ENCODE data around the gene NR4A1.

The NR4A1 gene

DNA sequence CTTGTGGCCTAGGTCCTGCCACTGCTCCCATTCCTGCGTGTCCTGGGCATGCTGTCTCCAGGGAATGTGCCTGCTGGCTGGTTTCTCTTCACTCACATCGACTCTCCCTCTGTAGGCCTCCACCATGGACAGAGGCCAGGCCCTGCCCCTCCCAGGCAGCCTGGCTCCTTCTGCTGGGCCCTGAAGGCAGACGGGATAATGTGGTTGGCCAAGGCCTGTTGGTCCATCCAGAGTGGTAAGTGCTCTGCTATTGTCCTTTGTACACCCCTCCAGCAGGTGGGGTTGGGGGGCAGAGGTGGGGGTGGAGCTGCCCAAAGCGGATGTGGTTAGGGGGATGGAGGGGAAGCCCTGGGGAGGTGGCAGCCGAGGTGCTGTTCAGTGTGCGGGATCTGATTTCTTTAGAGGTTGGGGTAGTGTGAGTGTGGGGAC lies 9.5 kb upstream of the NR4A1 start:
- peak; percentile 61 for DNase-seq (ENCODE audit: low spot score)

GRCh38 chr12:52042706-52043385 lies 8.4 kb upstream of the NR4A1 start:
- DNase-seq (ENCODE audit: low spot score), result no peak

- DNase-seq (ENCODE audit: low spot score), result peak; percentile 59
Measured at GRCh38 chr12:52043386-52044212, 7.6 kb upstream of the NR4A1 start.

- DNase-seq (ENCODE audit: low spot score), result peak; percentile 88
Measured at GRCh38 chr12:52044292-52044983, 6.8 kb upstream of the NR4A1 start.

GRCh38 chr12:52045794-52046199 lies 5.4 kb upstream of the NR4A1 start:
- no peak for DNase-seq (ENCODE audit: low spot score)

DNA sequence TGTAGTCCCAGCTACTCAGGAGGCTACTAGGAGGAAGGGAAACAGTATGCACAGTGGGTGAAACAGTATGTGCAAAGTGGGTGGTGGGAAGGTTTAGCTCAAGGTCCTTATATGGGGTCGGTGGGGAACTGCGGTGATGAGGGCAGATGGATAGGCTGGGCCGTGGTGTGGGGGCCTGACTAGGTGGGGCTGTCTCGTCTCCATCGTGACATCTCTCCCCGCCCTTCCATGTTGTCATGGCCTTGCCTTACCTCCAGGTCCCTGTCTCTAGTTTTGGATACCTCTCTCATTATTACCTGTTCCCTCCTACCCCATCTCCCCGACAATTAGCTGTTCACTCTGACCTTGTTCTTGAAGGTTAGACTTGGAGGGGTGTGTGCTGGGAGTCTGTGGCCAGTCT lies 4.4 kb upstream of the NR4A1 start:
- DNase-seq (ENCODE audit: low spot score), result no peak

GRCh38 chr12:52049286-52049685 lies 2.0 kb upstream of the NR4A1 start:
- no peak for DNase-seq (ENCODE audit: low spot score)

DNA sequence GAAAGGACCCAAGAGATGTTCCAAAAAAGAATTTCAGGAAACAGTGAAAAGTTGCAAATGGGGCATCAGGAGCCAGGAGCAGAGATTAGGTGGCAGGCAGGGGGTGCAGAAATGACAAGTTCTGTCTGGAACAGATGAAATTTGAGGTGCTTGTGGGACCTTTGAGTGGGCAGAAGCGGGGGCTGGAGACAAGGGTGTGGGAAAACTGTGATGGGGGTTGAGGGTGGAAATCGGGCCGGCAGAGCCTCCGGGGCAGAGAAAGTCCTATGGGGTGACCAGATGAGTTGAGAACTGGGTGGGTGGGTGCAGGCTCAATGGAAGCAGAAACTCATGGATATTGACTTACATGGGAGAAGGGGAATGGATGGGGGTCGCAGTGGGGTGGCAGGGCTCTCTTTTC lies 1.6 kb upstream of the NR4A1 start:
- DNase-seq (ENCODE audit: low spot score), result no peak

DNA sequence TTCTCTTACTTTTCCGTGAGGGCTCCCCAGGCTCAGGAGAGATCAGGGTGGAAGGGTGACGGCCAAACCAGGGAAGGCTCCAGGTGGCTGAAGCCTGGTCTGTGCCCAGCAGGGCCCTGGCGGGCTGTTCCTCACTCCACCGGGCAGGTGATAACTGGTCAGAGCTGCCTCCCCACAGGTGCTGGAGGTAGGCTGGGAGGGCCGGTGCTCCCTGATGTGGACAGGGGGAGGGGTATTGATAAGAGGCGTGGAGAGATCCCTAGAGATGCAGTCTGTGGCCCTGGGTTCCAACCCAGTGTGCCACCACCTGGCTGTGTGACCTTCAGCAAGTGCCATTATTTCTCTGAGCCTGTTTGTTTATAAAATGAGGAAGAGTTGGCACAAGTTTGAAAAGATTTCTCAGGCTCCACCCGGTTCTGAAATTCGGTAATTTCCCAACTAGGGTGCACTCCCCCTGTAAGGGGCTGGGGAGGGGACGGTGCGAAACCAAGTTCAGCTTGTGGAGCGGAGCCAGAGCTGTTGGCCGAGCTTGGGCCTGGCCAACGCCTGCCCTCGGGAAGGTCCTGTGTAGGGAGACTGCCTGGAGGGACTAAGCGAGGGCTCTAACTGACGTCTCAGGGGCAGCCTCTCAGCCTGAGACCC lies 1.0 kb upstream of the NR4A1 start:
- DNase-seq (ENCODE audit: low spot score), result peak; percentile 41

GRCh38 chr12:52052468-52053186 lies 1.4 kb downstream of the NR4A1 start:
- DNase-seq (ENCODE audit: low spot score), result peak; percentile 10

- peak; percentile 12 for DNase-seq (ENCODE audit: low spot score)
Measured at GRCh38 chr12:52053536-52054209, 2.4 kb downstream of the NR4A1 start.

- DNase-seq (ENCODE audit: low spot score), result no peak
Measured at GRCh38 chr12:52054231-52054832, 3.1 kb downstream of the NR4A1 start.

GRCh38 chr12:52054833-52055730 lies 3.8 kb downstream of the NR4A1 start:
- DNase-seq (ENCODE audit: low spot score), result no peak

DNA sequence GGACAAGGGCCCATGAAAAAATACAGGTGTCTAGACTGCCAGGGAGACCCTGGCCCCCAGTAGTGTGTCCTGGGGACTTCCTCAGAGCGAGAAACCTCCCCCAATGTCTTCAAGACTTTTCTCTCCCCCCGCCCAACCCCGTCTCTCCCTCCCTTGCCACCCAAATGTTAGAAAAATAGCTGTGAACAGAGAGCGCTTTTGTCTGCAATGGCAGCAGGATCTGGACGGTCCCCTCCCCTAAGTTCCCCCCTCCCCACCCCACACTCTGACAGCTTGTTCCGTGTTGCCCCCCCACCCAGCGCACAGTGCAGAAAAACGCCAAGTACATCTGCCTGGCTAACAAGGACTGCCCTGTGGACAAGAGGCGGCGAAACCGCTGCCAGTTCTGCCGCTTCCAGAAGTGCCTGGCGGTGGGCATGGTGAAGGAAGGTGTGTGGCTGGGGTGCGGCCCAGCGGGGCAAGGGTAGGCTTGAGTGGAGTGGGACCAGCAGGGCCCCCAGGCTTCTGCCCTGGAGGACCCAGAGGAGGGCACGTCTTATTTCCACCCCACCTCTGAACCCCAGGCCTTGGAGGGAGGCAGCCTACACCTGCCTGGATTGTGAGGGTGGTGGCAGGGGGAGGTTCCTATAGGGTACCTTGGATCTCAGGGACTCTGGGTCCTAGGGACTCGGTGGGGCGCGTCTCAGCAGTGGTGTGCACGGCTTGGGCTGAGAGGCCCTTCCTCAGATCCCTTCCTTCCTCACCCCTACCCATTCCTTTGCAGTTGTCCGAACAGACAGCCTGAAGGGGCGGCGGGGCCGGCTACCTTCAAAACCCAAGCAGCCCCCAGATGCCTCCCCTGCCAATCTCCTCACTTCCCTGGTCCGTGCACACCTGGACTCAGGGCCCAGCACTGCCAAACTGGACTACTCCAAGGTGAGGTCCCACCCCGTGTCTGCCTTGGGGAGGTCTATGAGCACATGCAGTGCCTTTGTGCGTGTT lies 4.8 kb downstream of the NR4A1 start:
- no peak for DNase-seq (ENCODE audit: low spot score)

- DNase-seq (ENCODE audit: low spot score), result peak; percentile 66
Measured at GRCh38 chr12:52056801-52057637, 5.8 kb downstream of the NR4A1 start.

GRCh38 chr12:52057638-52058576 lies 6.7 kb downstream of the NR4A1 start:
- no peak for DNase-seq (ENCODE audit: low spot score)
